Measurements from ENCODE around the gene GXYLT1.

Gene GXYLT1

GRCh38 chr12:42086031-42086430 is 58.6 kb downstream of the GXYLT1 start:
- WGBS (ENCODE audit: extremely low coverage, insufficient coverage, low lambda C conversion rate): no CpG with 5 or more reads among the region's 2 CpGs
- no peak for DNase-seq

GRCh38 chr12:42085594-42085993 is 59.1 kb downstream of the GXYLT1 start:
- Histone ChIP-seq H3K23ac (ENCODE audit: low read length) (no peak overlapping the region), H3K18ac (ENCODE audit: low read length) (no peak overlapping the region), H4K5ac (ENCODE audit: low read length) (no peak overlapping the region), H3K27me3 (ENCODE audit: insufficient read depth, low read length, poor library complexity) (no peaks in the 10 kb centered on the region), H3K56ac (ENCODE audit: low read length) (no peak overlapping the region), H2AK5ac (ENCODE audit: low read length) (no peak overlapping the region), H4K8ac (ENCODE audit: low read depth, low read length) (no peak overlapping the region), H2BK15ac (replicated peaks; ENCODE audit: low read depth) (no peak overlapping the region), H3K27ac (ENCODE audit: low read depth, low read length) (no peak overlapping the region), H3K9ac (ENCODE audit: low read length) (no peak overlapping the region), H3K36me3 (ENCODE audit: control insufficient read depth, insufficient read depth, low read length) (no peaks in the 10 kb centered on the region), H3K79me1 (ENCODE audit: low read length) (no peaks in the 10 kb centered on the region), H3K4me1 (ENCODE audit: control insufficient read depth, low read depth, low read length) (peaks cover 2% of the 10 kb centered on the region), H2BK5ac (ENCODE audit: low read length) (no peak overlapping the region), H3K79me2 (ENCODE audit: control insufficient read depth, insufficient read depth, low read length) (no peaks in the 10 kb centered on the region), H2BK120ac (ENCODE audit: low read depth, low read length) (no peak overlapping the region), H3K4ac (ENCODE audit: low read depth, low read length) (no peak overlapping the region), H3K4me3 (ENCODE audit: low read length) (no peak overlapping the region), H3K4me2 (ENCODE audit: low read length) (no peak overlapping the region)
- no peak for DNase-seq
- no CpG with 5 or more reads among the region's 3 CpGs for WGBS (ENCODE audit: extremely low coverage, insufficient coverage, low lambda C conversion rate)

More at GRCh38 chr12:42086031-42086430, 58.6 kb downstream of the GXYLT1 start:
- H4K5ac ChIP-seq (ENCODE audit: low read length): no peak overlapping the region
- no peak overlapping the region for H3K4me2 ChIP-seq (ENCODE audit: low read length)
- no peak overlapping the region for H3K56ac ChIP-seq (ENCODE audit: low read length)
- H3K79me2 ChIP-seq (ENCODE audit: control insufficient read depth, insufficient read depth, low read length): no peaks in the 10 kb centered on the region
- H3K18ac ChIP-seq (ENCODE audit: low read length): no peak overlapping the region
- no peak overlapping the region for H2BK5ac ChIP-seq (ENCODE audit: low read length)
- H2BK120ac ChIP-seq (ENCODE audit: low read depth, low read length): no peak overlapping the region
- H3K23ac ChIP-seq (ENCODE audit: low read length): no peak overlapping the region
- H3K4ac ChIP-seq (ENCODE audit: low read depth, low read length): no peak overlapping the region
- no peaks in the 10 kb centered on the region for H3K27me3 ChIP-seq (ENCODE audit: insufficient read depth, low read length, poor library complexity)
- H2BK15ac ChIP-seq (replicated peaks; ENCODE audit: low read depth): no peak overlapping the region
- H4K8ac ChIP-seq (ENCODE audit: low read depth, low read length): no peak overlapping the region
- no peak overlapping the region for H3K27ac ChIP-seq (ENCODE audit: low read depth, low read length)
- no peak overlapping the region for H3K9ac ChIP-seq (ENCODE audit: low read length)
- no peaks in the 10 kb centered on the region for H3K79me1 ChIP-seq (ENCODE audit: low read length)
- no peaks in the 10 kb centered on the region for H3K36me3 ChIP-seq (ENCODE audit: control insufficient read depth, insufficient read depth, low read length)
- H2AK5ac ChIP-seq (ENCODE audit: low read length): no peak overlapping the region
- peaks cover 2% of the 10 kb centered on the region for H3K4me1 ChIP-seq (ENCODE audit: control insufficient read depth, low read depth, low read length)
- no peak overlapping the region for H3K4me3 ChIP-seq (ENCODE audit: low read length)

- Histone ChIP-seq H3K79me1 (ENCODE audit: low read length) (no peaks in the 10 kb centered on the region), H4K5ac (ENCODE audit: low read length) (no peak overlapping the region), H3K4me2 (ENCODE audit: low read length) (no peak overlapping the region), H3K79me2 (ENCODE audit: control insufficient read depth, insufficient read depth, low read length) (no peaks in the 10 kb centered on the region), H2AK5ac (ENCODE audit: low read length) (no peak overlapping the region), H3K4ac (ENCODE audit: low read depth, low read length) (no peak overlapping the region), H4K8ac (ENCODE audit: low read depth, low read length) (no peak overlapping the region), H3K4me3 (ENCODE audit: low read length) (no peak overlapping the region), H2BK120ac (ENCODE audit: low read depth, low read length) (no peak overlapping the region), H3K4me1 (ENCODE audit: control insufficient read depth, low read depth, low read length) (peaks cover under 1% of the 10 kb centered on the region), H2BK5ac (ENCODE audit: low read length) (no peak overlapping the region), H2BK15ac (replicated peaks; ENCODE audit: low read depth) (no peak overlapping the region), H3K23ac (ENCODE audit: low read length) (no peak overlapping the region), H3K18ac (ENCODE audit: low read length) (no peak overlapping the region), H3K27me3 (ENCODE audit: insufficient read depth, low read length, poor library complexity) (no peaks in the 10 kb centered on the region), H3K27ac (ENCODE audit: low read depth, low read length) (no peak overlapping the region), H3K9ac (ENCODE audit: low read length) (no peak overlapping the region), H3K36me3 (ENCODE audit: control insufficient read depth, insufficient read depth, low read length) (no peaks in the 10 kb centered on the region), H3K56ac (ENCODE audit: low read length) (no peak overlapping the region)
- no peak for DNase-seq
Measured at GRCh38 chr12:42084522-42084921, 60.2 kb downstream of the GXYLT1 start.

GRCh38 chr12:42076976-42077375 is 67.7 kb downstream of the GXYLT1 start:
- Histone ChIP-seq H3K4me3 (ENCODE audit: low read length) (no peak overlapping the region), H4K5ac (ENCODE audit: low read length) (no peak overlapping the region), H3K36me3 (ENCODE audit: control insufficient read depth, insufficient read depth, low read length) (no peaks in the 10 kb centered on the region), H3K79me1 (ENCODE audit: low read length) (no peaks in the 10 kb centered on the region), H4K8ac (ENCODE audit: low read depth, low read length) (no peak overlapping the region), H2BK120ac (ENCODE audit: low read depth, low read length) (no peak overlapping the region), H3K4me2 (ENCODE audit: low read length) (no peak overlapping the region), H2BK15ac (replicated peaks; ENCODE audit: low read depth) (no peak overlapping the region), H3K23ac (ENCODE audit: low read length) (no peak overlapping the region), H3K56ac (ENCODE audit: low read length) (no peak overlapping the region), H2AK5ac (ENCODE audit: low read length) (no peak overlapping the region), H3K9ac (ENCODE audit: low read length) (no peak overlapping the region), H3K18ac (ENCODE audit: low read length) (no peak overlapping the region), H3K27me3 (ENCODE audit: insufficient read depth, low read length, poor library complexity) (no peaks in the 10 kb centered on the region), H3K4me1 (ENCODE audit: control insufficient read depth, low read depth, low read length) (no peaks in the 10 kb centered on the region), H3K4ac (ENCODE audit: low read depth, low read length) (no peak overlapping the region), H2BK5ac (ENCODE audit: low read length) (no peak overlapping the region), H3K79me2 (ENCODE audit: control insufficient read depth, insufficient read depth, low read length) (no peaks in the 10 kb centered on the region), H3K27ac (ENCODE audit: low read depth, low read length) (no peak overlapping the region)
- no peak for DNase-seq
- WGBS (ENCODE audit: extremely low coverage, insufficient coverage, low lambda C conversion rate): no CpG with 5 or more reads among the region's 3 CpGs

- no CpG with 5 or more reads among the region's 4 CpGs for WGBS (ENCODE audit: extremely low coverage, insufficient coverage, low lambda C conversion rate)
- no peak overlapping the region for H3K56ac ChIP-seq (ENCODE audit: low read length)
- no peak overlapping the region for H2BK120ac ChIP-seq (ENCODE audit: low read depth, low read length)
- H3K27ac ChIP-seq (ENCODE audit: low read depth, low read length): no peak overlapping the region
- no peak for DNase-seq
- no peaks in the 10 kb centered on the region for H3K4me1 ChIP-seq (ENCODE audit: control insufficient read depth, low read depth, low read length)
- H3K18ac ChIP-seq (ENCODE audit: low read length): no peak overlapping the region
- H2BK5ac ChIP-seq (ENCODE audit: low read length): no peak overlapping the region
- H3K4me2 ChIP-seq (ENCODE audit: low read length): no peak overlapping the region
- H4K5ac ChIP-seq (ENCODE audit: low read length): no peak overlapping the region
- no peak overlapping the region for H3K4ac ChIP-seq (ENCODE audit: low read depth, low read length)
- no peaks in the 10 kb centered on the region for H3K79me1 ChIP-seq (ENCODE audit: low read length)
- H2BK15ac ChIP-seq (replicated peaks; ENCODE audit: low read depth): no peak overlapping the region
- H3K9ac ChIP-seq (ENCODE audit: low read length): no peak overlapping the region
- H3K36me3 ChIP-seq (ENCODE audit: control insufficient read depth, insufficient read depth, low read length): no peaks in the 10 kb centered on the region
- no peak overlapping the region for H4K8ac ChIP-seq (ENCODE audit: low read depth, low read length)
- H3K23ac ChIP-seq (ENCODE audit: low read length): no peak overlapping the region
- no peak overlapping the region for H3K4me3 ChIP-seq (ENCODE audit: low read length)
- H2AK5ac ChIP-seq (ENCODE audit: low read length): no peak overlapping the region
- no peaks in the 10 kb centered on the region for H3K27me3 ChIP-seq (ENCODE audit: insufficient read depth, low read length, poor library complexity)
- H3K79me2 ChIP-seq (ENCODE audit: control insufficient read depth, insufficient read depth, low read length): no peaks in the 10 kb centered on the region
Measured at GRCh38 chr12:42070036-42070435, 74.6 kb downstream of the GXYLT1 start.

- Histone ChIP-seq H2BK15ac (replicated peaks; ENCODE audit: low read depth) (no peak overlapping the region), H4K8ac (ENCODE audit: low read depth, low read length) (no peak overlapping the region), H3K4ac (ENCODE audit: low read depth, low read length) (no peak overlapping the region), H3K4me2 (ENCODE audit: low read length) (no peak overlapping the region), H2AK5ac (ENCODE audit: low read length) (no peak overlapping the region), H3K18ac (ENCODE audit: low read length) (no peak overlapping the region), H3K36me3 (ENCODE audit: control insufficient read depth, insufficient read depth, low read length) (no peaks in the 10 kb centered on the region), H3K56ac (ENCODE audit: low read length) (no peak overlapping the region), H3K79me1 (ENCODE audit: low read length) (no peaks in the 10 kb centered on the region), H3K23ac (ENCODE audit: low read length) (no peak overlapping the region), H3K27me3 (ENCODE audit: insufficient read depth, low read length, poor library complexity) (no peaks in the 10 kb centered on the region), H3K79me2 (ENCODE audit: control insufficient read depth, insufficient read depth, low read length) (no peaks in the 10 kb centered on the region), H3K4me3 (ENCODE audit: low read length) (no peak overlapping the region), H3K9ac (ENCODE audit: low read length) (no peak overlapping the region), H3K27ac (ENCODE audit: low read depth, low read length) (no peak overlapping the region), H2BK5ac (ENCODE audit: low read length) (no peak overlapping the region), H4K5ac (ENCODE audit: low read length) (no peak overlapping the region), H3K4me1 (ENCODE audit: control insufficient read depth, low read depth, low read length) (no peaks in the 10 kb centered on the region), H2BK120ac (ENCODE audit: low read depth, low read length) (no peak overlapping the region)
- no peak for DNase-seq
Measured at GRCh38 chr12:42059127-42059526, 85.5 kb downstream of the GXYLT1 start.
